Measurements from ENCODE around the gene CFAP69.

CFAP69 gene

GRCh38 chr7:90238022-90238421 is 7.0 kb upstream of the CFAP69 start:
- Histone ChIP-seq H3K36me3 (ENCODE audit: control insufficient read depth, low read depth, low read length) (no peaks in the 10 kb centered on the region), H3K9ac (ENCODE audit: low read length) (no peak overlapping the region), H3K4me1 (ENCODE audit: control insufficient read depth, low read depth, low read length) (no peaks in the 10 kb centered on the region), H3K27ac (ENCODE audit: low read length) (no peak overlapping the region), H3K4me3 (ENCODE audit: low read length) (no peak overlapping the region), H3K27me3 (ENCODE audit: control insufficient read depth, insufficient read depth, low read length) (no peaks in the 10 kb centered on the region), H3K9me3 (ENCODE audit: control insufficient read depth, low read depth, low read length) (no peaks in the 10 kb centered on the region)

- Histone ChIP-seq H3K9me3 (ENCODE audit: control insufficient read depth, low read depth, low read length) (no peaks in the 10 kb centered on the region), H3K9ac (ENCODE audit: low read length) (no peak overlapping the region), H3K27me3 (ENCODE audit: control insufficient read depth, insufficient read depth, low read length) (no peaks in the 10 kb centered on the region), H3K36me3 (ENCODE audit: control insufficient read depth, low read depth, low read length) (no peaks in the 10 kb centered on the region), H3K27ac (ENCODE audit: low read length) (no peak overlapping the region), H3K4me3 (ENCODE audit: low read length) (no peak overlapping the region), H3K4me1 (ENCODE audit: control insufficient read depth, low read depth, low read length) (no peaks in the 10 kb centered on the region)
Measured at GRCh38 chr7:90238583-90238982, 6.4 kb upstream of the CFAP69 start.

- Histone ChIP-seq H3K27ac (ENCODE audit: low read length) (no peak overlapping the region), H3K4me1 (ENCODE audit: control insufficient read depth, low read depth, low read length) (no peaks in the 10 kb centered on the region), H3K4me3 (ENCODE audit: low read length) (no peak overlapping the region), H3K9me3 (ENCODE audit: control insufficient read depth, low read depth, low read length) (no peaks in the 10 kb centered on the region), H3K9ac (ENCODE audit: low read length) (no peak overlapping the region), H3K36me3 (ENCODE audit: control insufficient read depth, low read depth, low read length) (no peaks in the 10 kb centered on the region), H3K27me3 (ENCODE audit: control insufficient read depth, insufficient read depth, low read length) (peaks cover 2% of the 10 kb centered on the region)
Measured at GRCh38 chr7:90239050-90239449, 5.9 kb upstream of the CFAP69 start.

- Histone ChIP-seq H3K4me3 (ENCODE audit: low read length) (no peak overlapping the region), H3K36me3 (ENCODE audit: control insufficient read depth, low read depth, low read length) (no peaks in the 10 kb centered on the region), H3K4me1 (ENCODE audit: control insufficient read depth, low read depth, low read length) (no peaks in the 10 kb centered on the region), H3K27ac (ENCODE audit: low read length) (no peak overlapping the region), H3K9me3 (ENCODE audit: control insufficient read depth, low read depth, low read length) (no peaks in the 10 kb centered on the region), H3K27me3 (ENCODE audit: control insufficient read depth, insufficient read depth, low read length) (peaks cover 7% of the 10 kb centered on the region), H3K9ac (ENCODE audit: low read length) (no peak overlapping the region)
Measured at GRCh38 chr7:90239625-90240228, 5.2 kb upstream of the CFAP69 start.

GRCh38 chr7:90242369-90243168 is 2.4 kb upstream of the CFAP69 start:
- Histone ChIP-seq H3K9ac (ENCODE audit: low read length) (no peak overlapping the region), H3K36me3 (ENCODE audit: control insufficient read depth, low read depth, low read length) (no peaks in the 10 kb centered on the region), H3K9me3 (ENCODE audit: control insufficient read depth, low read depth, low read length) (no peaks in the 10 kb centered on the region), H3K4me1 (ENCODE audit: control insufficient read depth, low read depth, low read length) (peaks cover 10% of the 10 kb centered on the region), H3K27ac (ENCODE audit: low read length) (no peak overlapping the region), H3K4me3 (ENCODE audit: low read length) (no peak overlapping the region), H3K27me3 (ENCODE audit: control insufficient read depth, insufficient read depth, low read length) (peaks cover 23% of the 10 kb centered on the region)

GRCh38 chr7:90243556-90243955 is 1.4 kb upstream of the CFAP69 start:
- Histone ChIP-seq H3K9ac (ENCODE audit: low read length) (no peak overlapping the region), H3K9me3 (ENCODE audit: control insufficient read depth, low read depth, low read length) (no peaks in the 10 kb centered on the region), H3K27me3 (ENCODE audit: control insufficient read depth, insufficient read depth, low read length) (peaks cover 23% of the 10 kb centered on the region), H3K4me1 (ENCODE audit: control insufficient read depth, low read depth, low read length) (peaks cover 10% of the 10 kb centered on the region), H3K27ac (ENCODE audit: low read length) (no peak overlapping the region), H3K36me3 (ENCODE audit: control insufficient read depth, low read depth, low read length) (no peaks in the 10 kb centered on the region), H3K4me3 (ENCODE audit: low read length) (no peak overlapping the region)

GRCh38 chr7:90244565-90244908 is 437 bp upstream of the CFAP69 start:
- H3K9ac ChIP-seq (ENCODE audit: low read length) = peak overlapping the region; percentile 55
- H3K4me1 ChIP-seq (ENCODE audit: control insufficient read depth, low read depth, low read length) = peaks cover 10% of the 10 kb centered on the region
- H3K36me3 ChIP-seq (ENCODE audit: control insufficient read depth, low read depth, low read length) = no peaks in the 10 kb centered on the region
- H3K27me3 ChIP-seq (ENCODE audit: control insufficient read depth, insufficient read depth, low read length) = peaks cover 23% of the 10 kb centered on the region
- no peak overlapping the region for H3K27ac ChIP-seq (ENCODE audit: low read length)
- H3K9me3 ChIP-seq (ENCODE audit: control insufficient read depth, low read depth, low read length) = no peaks in the 10 kb centered on the region
- H3K4me3 ChIP-seq (ENCODE audit: low read length) = peak overlapping the region; percentile 76

GRCh38 chr7:90246171-90246570 is 1.2 kb downstream of the CFAP69 start:
- Histone ChIP-seq H3K36me3 (ENCODE audit: control insufficient read depth, low read depth, low read length) (no peaks in the 10 kb centered on the region), H3K9ac (ENCODE audit: low read length) (peak overlapping the region; percentile 55), H3K4me3 (ENCODE audit: low read length) (peak overlapping the region; percentile 76), H3K9me3 (ENCODE audit: control insufficient read depth, low read depth, low read length) (no peaks in the 10 kb centered on the region), H3K4me1 (ENCODE audit: control insufficient read depth, low read depth, low read length) (peaks cover 10% of the 10 kb centered on the region), H3K27ac (ENCODE audit: low read length) (no peak overlapping the region), H3K27me3 (ENCODE audit: control insufficient read depth, insufficient read depth, low read length) (peaks cover 23% of the 10 kb centered on the region)

GRCh38 chr7:90248706-90249105 is 3.7 kb downstream of the CFAP69 start:
- Histone ChIP-seq H3K27ac (ENCODE audit: low read length) (no peak overlapping the region), H3K9ac (ENCODE audit: low read length) (no peak overlapping the region), H3K4me3 (ENCODE audit: low read length) (no peak overlapping the region), H3K9me3 (ENCODE audit: control insufficient read depth, low read depth, low read length) (no peaks in the 10 kb centered on the region), H3K27me3 (ENCODE audit: control insufficient read depth, insufficient read depth, low read length) (peaks cover 23% of the 10 kb centered on the region), H3K4me1 (ENCODE audit: control insufficient read depth, low read depth, low read length) (peaks cover 10% of the 10 kb centered on the region), H3K36me3 (ENCODE audit: control insufficient read depth, low read depth, low read length) (no peaks in the 10 kb centered on the region)

- Histone ChIP-seq H3K36me3 (ENCODE audit: control insufficient read depth, low read depth, low read length) (no peaks in the 10 kb centered on the region), H3K27me3 (ENCODE audit: control insufficient read depth, insufficient read depth, low read length) (peaks cover 16% of the 10 kb centered on the region), H3K4me3 (ENCODE audit: low read length) (no peak overlapping the region), H3K4me1 (ENCODE audit: control insufficient read depth, low read depth, low read length) (peaks cover 10% of the 10 kb centered on the region), H3K27ac (ENCODE audit: low read length) (no peak overlapping the region), H3K9me3 (ENCODE audit: control insufficient read depth, low read depth, low read length) (no peaks in the 10 kb centered on the region), H3K9ac (ENCODE audit: low read length) (no peak overlapping the region)
Measured at GRCh38 chr7:90250601-90251303, 5.8 kb downstream of the CFAP69 start.

- H3K9me3 ChIP-seq (ENCODE audit: control insufficient read depth, low read depth, low read length) = no peaks in the 10 kb centered on the region
- no peak overlapping the region for H3K4me3 ChIP-seq (ENCODE audit: low read length)
- no peak overlapping the region for H3K27ac ChIP-seq (ENCODE audit: low read length)
- H3K36me3 ChIP-seq (ENCODE audit: control insufficient read depth, low read depth, low read length) = no peaks in the 10 kb centered on the region
- H3K9ac ChIP-seq (ENCODE audit: low read length) = no peak overlapping the region
- H3K27me3 ChIP-seq (ENCODE audit: control insufficient read depth, insufficient read depth, low read length) = peaks cover 11% of the 10 kb centered on the region
- H3K4me1 ChIP-seq (ENCODE audit: control insufficient read depth, low read depth, low read length) = peaks cover 6% of the 10 kb centered on the region
Measured at GRCh38 chr7:90251304-90251635, 6.3 kb downstream of the CFAP69 start.

Data from iPS-18a (cell line).